Activated T-helper 1 cell treated with Interleukin-2 at 50 U/mL for 16 hours (primary cell): ENCODE measurements around the gene CAMSAP2.
"Not testable (repeated sequence)": the region's sequence is repeated elsewhere in the genome, so short reads cannot be mapped to it uniquely, and the experiment has no call there.

Experiments used
- DNase-seq: peaks from one replicate; pipeline ENCODE4 v3.0.0-alpha.2; 2020; ENCODE audit warnings: low read depth

Gene CAMSAP2

DNA sequence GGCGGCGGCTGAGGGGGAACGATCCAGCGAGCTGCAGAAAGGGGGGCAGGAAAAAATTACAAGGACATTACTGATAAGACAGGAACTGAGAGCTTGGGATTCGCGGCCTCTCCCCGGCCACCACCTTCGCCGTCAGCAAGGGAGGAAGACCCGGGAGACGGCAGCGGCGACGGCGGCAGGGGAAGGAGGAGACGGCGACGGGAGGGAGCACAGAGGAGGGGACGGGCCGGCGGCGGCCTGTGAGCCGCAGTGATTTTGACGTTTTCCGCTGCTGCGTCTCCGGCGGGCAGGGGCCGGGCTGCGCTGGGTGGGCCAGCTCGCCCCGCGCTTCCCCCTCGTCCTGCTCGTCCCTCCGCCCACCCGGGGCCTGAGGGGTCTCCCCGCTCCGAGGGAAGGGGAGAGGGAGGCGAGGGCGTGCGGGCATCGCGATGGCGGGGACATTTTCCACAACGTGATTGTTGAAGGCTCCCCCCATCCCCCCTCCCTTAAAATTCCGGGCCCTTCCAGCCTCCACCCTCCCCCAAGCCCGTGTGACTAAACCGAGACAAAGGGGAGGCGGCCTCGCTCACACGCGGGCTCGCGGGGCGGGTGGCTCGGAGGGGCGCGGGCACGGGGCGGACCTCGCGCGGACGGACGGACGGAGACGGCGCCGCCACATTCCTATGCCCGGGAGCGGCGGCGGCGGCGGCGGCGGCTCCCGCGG, 407 bp downstream of the CAMSAP2 start:
- DNase-seq = peak; percentile 18

GRCh38 chr1:200739702-200740570, 1.2 kb downstream of the CAMSAP2 start:
- DNase-seq = no peak

DNA sequence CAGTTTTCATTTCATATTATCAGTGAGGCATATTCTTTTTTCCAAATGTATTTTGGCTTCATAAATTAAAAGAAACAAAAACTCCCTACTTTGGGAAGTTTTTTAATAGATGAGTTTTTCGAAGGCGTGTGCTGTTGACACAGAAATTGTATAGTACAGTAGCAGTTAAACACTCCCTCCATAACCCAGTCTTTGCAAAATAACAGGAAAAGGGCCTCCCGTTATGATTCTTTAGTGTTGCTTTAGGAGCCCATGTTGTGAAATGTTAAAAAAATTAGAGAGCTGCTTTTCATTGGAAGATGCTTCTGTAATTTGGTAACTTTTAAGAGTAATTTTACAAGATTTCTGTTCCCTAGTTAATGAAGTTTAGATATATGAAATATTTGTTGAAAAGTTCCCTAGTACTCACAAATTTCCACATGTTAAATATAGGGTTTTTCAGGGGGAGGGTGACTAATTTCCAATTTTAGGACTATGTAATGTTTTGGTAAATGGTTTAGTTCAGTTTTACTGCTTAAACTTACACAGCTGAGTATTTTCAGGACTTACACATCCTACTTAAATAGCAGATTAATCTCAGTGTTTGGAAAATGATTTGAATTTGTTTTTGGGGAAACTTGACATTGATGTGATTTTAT, 2.0 kb downstream of the CAMSAP2 start:
- DNase-seq = no peak

GRCh38 chr1:200741551-200742207, 3.0 kb downstream of the CAMSAP2 start:
- no peak for DNase-seq

- no peak for DNase-seq
Measured at GRCh38 chr1:200744143-200744542, 5.5 kb downstream of the CAMSAP2 start.

GRCh38 chr1:200749090-200749489, 10.4 kb downstream of the CAMSAP2 start:
- no peak for DNase-seq

DNA sequence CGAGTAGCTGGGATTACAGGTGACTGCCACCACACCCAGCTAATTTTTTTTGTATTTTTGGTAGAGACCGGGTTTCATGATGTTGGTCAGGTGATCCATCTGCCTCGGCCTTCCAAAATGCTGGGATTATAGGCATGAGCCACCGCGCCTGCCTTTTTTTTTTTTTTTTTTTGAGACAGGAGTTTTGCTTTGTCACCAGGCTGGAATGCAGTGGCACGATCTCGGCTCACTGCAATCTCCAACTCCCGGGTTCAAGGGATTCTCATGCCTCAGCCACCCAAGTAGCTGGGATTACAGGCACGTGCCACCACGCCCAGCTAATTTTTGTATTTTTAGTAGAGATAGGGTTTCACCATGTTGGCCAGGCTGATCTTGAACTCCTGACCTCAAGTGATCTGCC, 12.1 kb downstream of the CAMSAP2 start:
- not testable (repeated sequence) for DNase-seq

GRCh38 chr1:200751717-200752116, 13.0 kb downstream of the CAMSAP2 start:
- no peak for DNase-seq

GRCh38 chr1:200753650-200754198, 15.0 kb downstream of the CAMSAP2 start:
- DNase-seq = no peak

GRCh38 chr1:200755456-200755855, 16.8 kb downstream of the CAMSAP2 start:
- DNase-seq = no peak

DNA sequence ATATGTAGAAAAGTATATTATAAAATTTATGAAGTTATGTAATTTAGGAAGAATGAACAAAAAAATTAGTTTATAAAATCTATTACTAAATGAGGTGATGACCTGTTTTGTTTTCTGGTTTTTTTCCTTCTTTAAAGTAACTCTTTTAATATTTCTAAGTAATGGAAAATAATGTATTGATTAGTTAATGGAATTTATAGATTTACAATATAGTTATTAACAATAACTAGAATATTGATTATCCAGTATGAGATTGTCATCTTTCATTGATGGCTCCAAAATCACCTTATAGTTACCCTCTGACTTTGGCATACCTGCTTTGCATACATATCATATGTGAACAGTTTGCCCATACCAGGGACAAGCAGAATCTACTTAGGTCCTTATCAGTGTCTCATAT, 23.4 kb downstream of the CAMSAP2 start:
- DNase-seq = no peak

- no peak for DNase-seq
Measured at GRCh38 chr1:200767321-200767720, 28.6 kb downstream of the CAMSAP2 start.

- DNase-seq = no peak
Measured at GRCh38 chr1:200771625-200772555, 33.2 kb downstream of the CAMSAP2 start.

GRCh38 chr1:200774311-200774710, 35.6 kb downstream of the CAMSAP2 start:
- DNase-seq = no peak

GRCh38 chr1:200774735-200775444, 36.2 kb downstream of the CAMSAP2 start:
- no peak for DNase-seq

DNA sequence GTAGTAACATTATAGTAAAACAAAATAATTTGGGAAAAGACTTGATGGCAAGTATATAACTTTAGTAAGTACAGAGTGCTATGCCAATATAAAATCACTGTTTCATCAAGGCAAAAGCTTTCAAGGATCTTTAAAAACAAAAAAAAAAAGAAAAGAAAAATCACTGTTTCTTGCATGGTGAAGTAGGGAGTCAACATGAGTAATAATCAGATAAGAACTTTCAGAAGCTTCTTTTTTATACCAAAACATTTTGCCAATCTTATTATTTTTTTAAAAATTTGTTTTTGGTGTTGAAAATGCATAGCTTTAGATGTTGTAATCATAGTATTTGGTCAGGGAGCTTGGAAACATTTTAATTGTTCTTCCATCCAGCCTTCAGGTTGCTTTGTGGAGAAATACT, 37.2 kb downstream of the CAMSAP2 start:
- DNase-seq = no peak

DNA sequence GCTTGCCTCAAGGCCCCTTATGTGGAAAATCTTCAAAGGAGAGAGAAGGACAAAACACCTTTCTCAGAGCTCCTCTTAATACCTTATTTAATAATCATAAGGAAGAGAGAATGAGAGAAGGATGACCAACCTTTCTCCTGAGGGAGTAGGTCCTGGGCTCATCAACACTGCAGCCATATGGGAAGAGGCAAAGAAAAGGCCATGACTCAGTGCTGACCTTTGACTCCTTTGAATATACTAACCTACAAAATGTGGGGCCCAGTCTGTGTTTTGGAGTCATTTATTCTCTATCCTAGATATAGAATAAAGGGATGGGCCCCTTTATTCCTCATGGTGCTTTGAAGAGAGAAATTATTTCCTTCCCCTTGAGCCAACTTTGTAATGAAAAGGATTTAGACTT, 38.3 kb downstream of the CAMSAP2 start:
- DNase-seq = no peak

DNA sequence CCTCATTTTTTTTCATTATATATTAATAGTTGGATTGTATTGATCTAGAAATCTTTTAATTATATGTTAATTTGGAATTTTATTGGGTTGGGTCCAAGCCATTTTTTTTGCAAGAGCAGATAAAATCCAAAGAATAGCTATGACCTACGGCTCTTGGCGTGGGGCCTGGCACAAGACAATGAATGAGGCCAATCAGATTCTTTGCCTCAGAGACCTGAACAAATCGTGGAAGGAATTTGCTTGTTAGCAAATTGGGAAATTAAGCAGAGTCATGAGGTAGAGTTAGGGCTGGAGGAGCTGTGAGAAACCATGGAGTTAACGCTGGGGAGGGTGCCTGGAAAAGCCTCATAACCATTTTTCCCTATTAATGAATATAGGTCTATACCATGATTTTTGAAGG, 40.1 kb downstream of the CAMSAP2 start:
- no peak for DNase-seq

DNA sequence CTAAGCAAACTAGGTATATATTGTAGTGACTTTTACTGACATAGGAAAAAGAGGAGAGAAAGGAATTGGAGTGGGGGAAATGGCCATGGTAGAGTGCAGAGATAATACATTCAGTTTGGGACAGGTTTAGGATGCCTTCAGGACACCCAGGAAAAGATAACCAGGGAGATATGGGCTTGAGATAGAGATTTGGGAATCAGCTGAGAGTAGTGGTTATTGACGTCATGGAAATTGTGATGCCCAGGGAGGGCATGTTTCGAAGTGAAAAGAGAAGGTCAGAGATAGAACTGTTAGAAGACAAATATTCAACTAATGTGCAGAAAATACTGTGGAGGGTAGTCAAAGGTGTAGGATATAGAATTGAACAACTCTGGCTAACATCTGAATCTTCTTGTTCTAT, 40.6 kb downstream of the CAMSAP2 start:
- no peak for DNase-seq
